ENCODE data around the gene ARHGEF11.

The ARHGEF11 gene

GRCh38 chr1:156935505-156936128, 109.9 kb downstream of the ARHGEF11 start:
- no peak for TF ChIP-seq EZH2 (IDR thresholded peaks at IDR 0.05; ENCODE audit: borderline replicate concordance, low read depth, low read length, severe bottlenecking)
- TF ChIP-seq CTCF (IDR thresholded peaks at IDR 0.05; ENCODE audit: borderline replicate concordance, extremely low read depth, low read length, poor library complexity, severe bottlenecking) = no peak
- ATAC-seq (ENCODE audit: insufficient read depth, low read depth) (no peak), DNase-seq (no peak)
- H3K27me3 ChIP-seq (ENCODE audit: insufficient read depth, low read length, poor library complexity) = peaks cover 31% of the 10 kb centered on the region
- H3K4me3 ChIP-seq (ENCODE audit: low read depth in 1 of 2, low read length in 2 of 2) = no peak overlapping the region
- no peaks in the 10 kb centered on the region for H3K36me3 ChIP-seq (ENCODE audit: insufficient read depth, low read length)
- H3K27ac ChIP-seq (ENCODE audit: low read length) = no peak overlapping the region
- H3K4me1 ChIP-seq (ENCODE audit: insufficient read depth, low read length) = no peaks in the 10 kb centered on the region
- no peak overlapping the region for H3K4me2 ChIP-seq (ENCODE audit: insufficient read depth, low read length)
- H2AFZ ChIP-seq (ENCODE audit: low read depth, low read length) = no peak overlapping the region
- no peaks in the 10 kb centered on the region for H3K79me2 ChIP-seq (ENCODE audit: insufficient read depth, low read length)
- no peaks in the 10 kb centered on the region for H4K20me1 ChIP-seq (ENCODE audit: insufficient read depth, low read length)
- H3K9me3 ChIP-seq (ENCODE audit: insufficient read depth, low read length, severe bottlenecking) = no peaks in the 10 kb centered on the region
- no peak overlapping the region for H3K9ac ChIP-seq (ENCODE audit: low read depth, low read length)

- H3K4me3 ChIP-seq (ENCODE audit: low read depth in 1 of 2, low read length in 2 of 2) = no peak overlapping the region
- no peak overlapping the region for H2AFZ ChIP-seq (ENCODE audit: low read depth, low read length)
- H3K27ac ChIP-seq (ENCODE audit: low read length) = no peak overlapping the region
- no peaks in the 10 kb centered on the region for H3K9me3 ChIP-seq (ENCODE audit: insufficient read depth, low read length, severe bottlenecking)
- no peaks in the 10 kb centered on the region for H4K20me1 ChIP-seq (ENCODE audit: insufficient read depth, low read length)
- H3K36me3 ChIP-seq (ENCODE audit: insufficient read depth, low read length) = no peaks in the 10 kb centered on the region
- no peaks in the 10 kb centered on the region for H3K79me2 ChIP-seq (ENCODE audit: insufficient read depth, low read length)
- no peak for DNase-seq
- no peaks in the 10 kb centered on the region for H3K4me1 ChIP-seq (ENCODE audit: insufficient read depth, low read length)
- peaks cover 11% of the 10 kb centered on the region for H3K27me3 ChIP-seq (ENCODE audit: insufficient read depth, low read length, poor library complexity)
- TF ChIP-seq CTCF (IDR thresholded peaks at IDR 0.05; ENCODE audit: borderline replicate concordance, extremely low read depth, low read length, poor library complexity, severe bottlenecking) = no peak
- TF ChIP-seq EZH2 (IDR thresholded peaks at IDR 0.05; ENCODE audit: borderline replicate concordance, low read depth, low read length, severe bottlenecking) = no peak
- H3K9ac ChIP-seq (ENCODE audit: low read depth, low read length) = no peak overlapping the region
- no peak overlapping the region for H3K4me2 ChIP-seq (ENCODE audit: insufficient read depth, low read length)
- ATAC-seq (ENCODE audit: insufficient read depth, low read depth) = no peak
These were observed 112.4 kb downstream of the ARHGEF11 start for GRCh38 chr1:156933136-156933535.

GRCh38 chr1:156931974-156932710, 113.4 kb downstream of the ARHGEF11 start:
- H3K9ac ChIP-seq (ENCODE audit: low read depth, low read length) = no peak overlapping the region
- no peaks in the 10 kb centered on the region for H3K4me1 ChIP-seq (ENCODE audit: insufficient read depth, low read length)
- TF ChIP-seq EZH2 (IDR thresholded peaks at IDR 0.05; ENCODE audit: borderline replicate concordance, low read depth, low read length, severe bottlenecking) (no peak), CTCF (IDR thresholded peaks at IDR 0.05; ENCODE audit: borderline replicate concordance, extremely low read depth, low read length, poor library complexity, severe bottlenecking) (no peak)
- no peak overlapping the region for H3K4me2 ChIP-seq (ENCODE audit: insufficient read depth, low read length)
- no peak overlapping the region for H3K4me3 ChIP-seq (ENCODE audit: low read depth in 1 of 2, low read length in 2 of 2)
- H4K20me1 ChIP-seq (ENCODE audit: insufficient read depth, low read length) = no peaks in the 10 kb centered on the region
- H3K27ac ChIP-seq (ENCODE audit: low read length) = no peak overlapping the region
- no peaks in the 10 kb centered on the region for H3K79me2 ChIP-seq (ENCODE audit: insufficient read depth, low read length)
- ATAC-seq (ENCODE audit: insufficient read depth, low read depth) (no peak), DNase-seq (no peak)
- no peak overlapping the region for H2AFZ ChIP-seq (ENCODE audit: low read depth, low read length)
- peaks cover 21% of the 10 kb centered on the region for H3K27me3 ChIP-seq (ENCODE audit: insufficient read depth, low read length, poor library complexity)
- no peaks in the 10 kb centered on the region for H3K9me3 ChIP-seq (ENCODE audit: insufficient read depth, low read length, severe bottlenecking)
- H3K36me3 ChIP-seq (ENCODE audit: insufficient read depth, low read length) = no peaks in the 10 kb centered on the region

All from DND-41 (cell line).